Urinary bladder (tissue), 4 donors: ENCODE results near the gene RNF111. TPM values are rescaled to one million over a fixed set of nuclear protein-coding genes. Genes with fewer than 3 reads are reported as not detected.
"Not testable (repeated sequence)": the region's sequence is repeated elsewhere in the genome, so short reads cannot be mapped to it uniquely, and the experiment has no call there.

Source experiments
- DNase-seq: peaks from one replicate; pipeline ENCODE4 v3.0.0-alpha.2; 2015; ENCODE audit errors: extremely low spot score
- H3K27ac ChIP-seq: one replicate; pipeline ENCODE4 v1.5.1; 2013; ENCODE audit warnings: low read depth, mild to moderate bottlenecking, moderate library complexity
- H3K36me3 ChIP-seq: one replicate; pipeline ENCODE4 v1.6.1; 2013; ENCODE audit warnings: mild to moderate bottlenecking, moderate library complexity; ENCODE audit not compliant: insufficient read depth
- H3K4me1 ChIP-seq: one replicate; pipeline ENCODE4 v1.6.1; 2013; ENCODE audit warnings: mild to moderate bottlenecking, moderate library complexity; ENCODE audit not compliant: insufficient read depth
- H3K4me3 ChIP-seq: one replicate; pipeline ENCODE4 v1.5.1; 2013; ENCODE audit warnings: low read depth, low read length
- WGBS: extraction: QIAGEN DNeasy Blood & Tissue Kit; methylation state at CpG from one replicate; pipeline ENCODE4 v1.1.7; 2013; 5-methylcytosine and 5-hydroxymethylcytosine counted together
- polyA plus RNA-seq: library from polyadenylated mRNA; stranded (reverse); fragments of 200-250 nt; gene quantifications from one replicate; pipeline ENCODE4 v1.2.3, GENCODE V29; 2013
- total RNA-seq: library from RNA; depleted of rRNA; stranded (reverse); fragments of >200 nt; gene quantifications from one replicate; pipeline ENCODE4 v1.2.3, GENCODE V29; 2014
- donor health status: healthy with polysubstance abuse.
- donor health status: healthy.

RNF111 gene
- total and polyA plus RNA-seq, 2 donors = 11.3 to 38.3 TPM

- Histone ChIP-seq H3K27ac (no peak overlapping the region), H3K4me1 (no peaks in the 10 kb centered on the region), H3K36me3 (no peaks in the 10 kb centered on the region), H3K4me3 (no peak overlapping the region)
- 82% methylated on average over 2 of the region's 2 CpGs for WGBS
- DNase-seq = no peak
These were observed 4.2 kb upstream of the RNF111 start for GRCh38 chr15:58983261-58983660.

GRCh38 chr15:58985443-58985842 is 2.0 kb upstream of the RNF111 start:
- DNase-seq = no peak
- no peak overlapping the region for H3K4me3 ChIP-seq
- H3K36me3 ChIP-seq = no peaks in the 10 kb centered on the region
- no peak overlapping the region for H3K27ac ChIP-seq
- no peaks in the 10 kb centered on the region for H3K4me1 ChIP-seq
- 29% methylated on average over 4 of the region's 4 CpGs for WGBS

GRCh38 chr15:58987036-58987435 is 427 bp upstream of the RNF111 start:
- no peak for DNase-seq
- Histone ChIP-seq H3K36me3 (no peaks in the 10 kb centered on the region), H3K4me1 (no peaks in the 10 kb centered on the region), H3K27ac (no peak overlapping the region), H3K4me3 (peak overlapping the region; percentile 67)
- WGBS = 7% methylated on average over 9 of the region's 9 CpGs

GRCh38 chr15:58988006-58988785 is 733 bp downstream of the RNF111 start:
- Histone ChIP-seq H3K36me3 (no peaks in the 10 kb centered on the region), H3K4me3 (peak overlapping the region; percentile 67), H3K27ac (peak overlapping the region; percentile 91), H3K4me1 (no peaks in the 10 kb centered on the region)
- DNase-seq = no peak
- under 1% methylated on average over 36 of the region's 36 CpGs for WGBS

- no peak overlapping the region for H3K4me3 ChIP-seq
- 90% methylated on average over 10 of the region's 10 CpGs for WGBS
- H3K36me3 ChIP-seq = no peaks in the 10 kb centered on the region
- H3K27ac ChIP-seq = no peak overlapping the region
- H3K4me1 ChIP-seq = no peaks in the 10 kb centered on the region
- no peak for DNase-seq
These were observed 4.7 kb downstream of the RNF111 start for GRCh38 chr15:58992181-58992580.

GRCh38 chr15:58994906-58995453 is 7.5 kb downstream of the RNF111 start:
- WGBS = 90% methylated on average over 1 of the region's 1 CpG
- Histone ChIP-seq H3K4me3 (no peak overlapping the region), H3K4me1 (no peaks in the 10 kb centered on the region), H3K27ac (no peak overlapping the region), H3K36me3 (no peaks in the 10 kb centered on the region)
- no peak for DNase-seq

- DNase-seq = no peak
- H3K27ac ChIP-seq = no peak overlapping the region
- H3K4me3 ChIP-seq = no peak overlapping the region
- no peaks in the 10 kb centered on the region for H3K36me3 ChIP-seq
- no peaks in the 10 kb centered on the region for H3K4me1 ChIP-seq
- WGBS = 97% methylated on average over 2 of the region's 2 CpGs
These were observed 12.2 kb downstream of the RNF111 start for GRCh38 chr15:58999694-59000093.

- not testable (repeated sequence) for H3K36me3 ChIP-seq, H3K4me1 ChIP-seq, DNase-seq, H3K27ac ChIP-seq, H3K4me3 ChIP-seq
- WGBS = 98% methylated on average over 10 of the region's 10 CpGs
These were observed 12.8 kb downstream of the RNF111 start for GRCh38 chr15:59000251-59000650.

- H3K36me3 ChIP-seq = no peaks in the 10 kb centered on the region
- 96% methylated on average over 5 of the region's 5 CpGs for WGBS
- no peaks in the 10 kb centered on the region for H3K4me1 ChIP-seq
- H3K27ac ChIP-seq = no peak overlapping the region
- H3K4me3 ChIP-seq = no peak overlapping the region
- no peak for DNase-seq
These were observed 14.5 kb downstream of the RNF111 start for GRCh38 chr15:59001946-59002345.

GRCh38 chr15:59002418-59002859 is 15.0 kb downstream of the RNF111 start:
- Histone ChIP-seq H3K4me3 (no peak overlapping the region), H3K36me3 (no peaks in the 10 kb centered on the region), H3K27ac (no peak overlapping the region), H3K4me1 (no peaks in the 10 kb centered on the region)
- DNase-seq = no peak
- WGBS = 86% methylated on average over 2 of the region's 2 CpGs

GRCh38 chr15:59005579-59005978 is 18.1 kb downstream of the RNF111 start:
- no peaks in the 10 kb centered on the region for H3K4me1 ChIP-seq
- H3K4me3 ChIP-seq = no peak overlapping the region
- no peaks in the 10 kb centered on the region for H3K36me3 ChIP-seq
- DNase-seq = no peak
- no peak overlapping the region for H3K27ac ChIP-seq
- 80% methylated on average over 5 of the region's 5 CpGs for WGBS

GRCh38 chr15:59008086-59008485 is 20.6 kb downstream of the RNF111 start:
- WGBS = 93% methylated on average over 6 of the region's 6 CpGs
- Histone ChIP-seq H3K4me3 (no peak overlapping the region), H3K27ac (no peak overlapping the region), H3K36me3 (no peaks in the 10 kb centered on the region), H3K4me1 (no peaks in the 10 kb centered on the region)
- DNase-seq = no peak

- DNase-seq = no peak
- H3K4me3 ChIP-seq = no peak overlapping the region
- H3K36me3 ChIP-seq = no peaks in the 10 kb centered on the region
- H3K27ac ChIP-seq = no peak overlapping the region
- H3K4me1 ChIP-seq = no peaks in the 10 kb centered on the region
- WGBS = 70% methylated on average over 3 of the region's 3 CpGs
These were observed 23.9 kb downstream of the RNF111 start for GRCh38 chr15:59011262-59011952.
